Hematopoietic multipotent progenitor cell (in vitro differentiated cells): ENCODE data around the gene BPNT1. TPM values are rescaled to one million over a fixed set of nuclear protein-coding genes. Genes with fewer than 3 reads are reported as not detected.
A peak's percentile ranks its signal among the peaks of the same experiment; 100 is the strongest.

ENCODE experiments used
- DNase-seq, 3 donors: peaks; one replicate each; pipeline ENCODE4 v3.0.0-alpha.2; 2011 to 2015; ENCODE audit warnings: low read depth in 2 of 3, low spot score in 2 of 3
- total RNA-seq: library from RNA; depleted of rRNA; stranded (reverse); fragments of >200 nt; gene quantifications from one replicate; pipeline ENCODE4 v1.2.3, GENCODE V29; 2012

BPNT1 gene
- total RNA-seq, 1 donor, result 11.0 TPM

- peak in 2 of 3 donors; percentile 13 to 21 for DNase-seq
Measured at GRCh38 chr1:220086261-220086686, 3.3 kb downstream of the BPNT1 start.

GRCh38 chr1:220084460-220084859 is 5.1 kb downstream of the BPNT1 start:
- no peak for DNase-seq

GRCh38 chr1:220077887-220078286 is 11.7 kb downstream of the BPNT1 start:
- no peak for DNase-seq

GRCh38 chr1:220076861-220077762 is 12.5 kb downstream of the BPNT1 start:
- no peak for DNase-seq

- no peak for DNase-seq
Measured at GRCh38 chr1:220067269-220068204, 22.1 kb downstream of the BPNT1 start.

- no peak for DNase-seq
Measured at GRCh38 chr1:220062629-220063028, 27.0 kb downstream of the BPNT1 start.

- DNase-seq, result no peak
Measured at GRCh38 chr1:220060876-220061275, 28.7 kb downstream of the BPNT1 start.

- DNase-seq, result no peak
Measured at GRCh38 chr1:220056374-220056773, 33.2 kb downstream of the BPNT1 start.

- peak; percentile 94 to 98 (median 97) for DNase-seq
Measured at GRCh38 chr1:220046052-220046930, 43.3 kb downstream of the BPNT1 start, which contains the start of gene EPRS1. Gene EPRS1 (minus strand): TSS chr1:220046505. CDS start chr1:220046388, 117 bp downstream.

GRCh38 chr1:220045356-220046051 is 44.1 kb downstream of the BPNT1 start:
- peak in 2 of 3 donors; percentile 1 for DNase-seq

- DNase-seq, result no peak
Measured at GRCh38 chr1:220044678-220045355, 44.8 kb downstream of the BPNT1 start.

GRCh38 chr1:220043646-220044045 is 45.9 kb downstream of the BPNT1 start:
- no peak for DNase-seq

- DNase-seq, result no peak
Measured at GRCh38 chr1:220040028-220040596, 49.5 kb downstream of the BPNT1 start.

GRCh38 chr1:220038640-220039039 is 50.9 kb downstream of the BPNT1 start:
- DNase-seq, result no peak

- DNase-seq, result peak in 2 of 3 donors; percentile 9 to 28
Measured at GRCh38 chr1:220037810-220038209, 51.8 kb downstream of the BPNT1 start.

GRCh38 chr1:220032911-220033310 is 56.7 kb downstream of the BPNT1 start:
- DNase-seq, result no peak

GRCh38 chr1:220031287-220031686 is 58.3 kb downstream of the BPNT1 start:
- no peak for DNase-seq

- no peak for DNase-seq
Measured at GRCh38 chr1:220028346-220028895, 61.2 kb downstream of the BPNT1 start.
